Choroid plexus epithelial cell (primary cell): Measurements from ENCODE around the gene FRMD8.

Experiments
- DNase-seq: peaks from one replicate; pipeline ENCODE4 v3.0.0-alpha.2; 2010; ENCODE audit warnings: low read depth
- H3K4me3 ChIP-seq: 2 replicates; pipeline ENCODE4 v1.5.1; 2011; ENCODE audit warnings: low read depth, mild to moderate bottlenecking, control low read depth, low read length, moderate library complexity
- TF ChIP-seq, protein P1 (sequence below): conservative IDR thresholded peaks from 2 replicates; pipeline ENCODE4 v1.5.1; 2011; ENCODE audit warnings: low read depth, mild to moderate bottlenecking, control low read depth, inconsistent platforms, low read length, moderate library complexity

Gene FRMD8

DNA sequence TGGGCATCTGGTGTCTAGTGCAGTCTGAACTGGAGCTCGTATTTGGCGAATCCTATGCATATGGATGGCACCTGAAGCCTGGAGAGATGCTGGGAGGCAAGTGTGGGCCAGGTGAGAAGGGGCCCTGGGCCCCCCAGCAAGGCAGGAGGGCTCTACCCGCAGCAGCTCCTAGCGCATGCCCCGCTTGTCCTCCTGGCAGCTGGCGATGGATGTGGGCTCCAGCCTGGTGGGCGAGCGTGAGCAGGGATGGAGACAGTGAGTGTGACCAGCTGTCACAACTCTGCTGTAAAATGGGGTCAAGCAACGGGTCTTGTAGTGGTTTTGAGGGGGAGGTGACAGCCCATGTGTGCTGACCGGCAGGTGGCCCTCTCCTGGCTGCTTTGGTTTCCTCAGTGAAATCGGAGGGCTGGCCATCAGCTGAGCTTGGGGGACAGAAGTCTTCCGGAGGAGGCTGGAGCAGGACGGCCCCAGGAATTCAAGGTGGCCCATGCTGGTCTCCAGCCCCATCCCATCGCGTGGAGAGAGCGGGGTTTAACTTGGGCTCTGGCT lies 12.0 kb downstream of the FRMD8 start:
- DNase-seq: no peak
- TF ChIP-seq, protein P1, sequence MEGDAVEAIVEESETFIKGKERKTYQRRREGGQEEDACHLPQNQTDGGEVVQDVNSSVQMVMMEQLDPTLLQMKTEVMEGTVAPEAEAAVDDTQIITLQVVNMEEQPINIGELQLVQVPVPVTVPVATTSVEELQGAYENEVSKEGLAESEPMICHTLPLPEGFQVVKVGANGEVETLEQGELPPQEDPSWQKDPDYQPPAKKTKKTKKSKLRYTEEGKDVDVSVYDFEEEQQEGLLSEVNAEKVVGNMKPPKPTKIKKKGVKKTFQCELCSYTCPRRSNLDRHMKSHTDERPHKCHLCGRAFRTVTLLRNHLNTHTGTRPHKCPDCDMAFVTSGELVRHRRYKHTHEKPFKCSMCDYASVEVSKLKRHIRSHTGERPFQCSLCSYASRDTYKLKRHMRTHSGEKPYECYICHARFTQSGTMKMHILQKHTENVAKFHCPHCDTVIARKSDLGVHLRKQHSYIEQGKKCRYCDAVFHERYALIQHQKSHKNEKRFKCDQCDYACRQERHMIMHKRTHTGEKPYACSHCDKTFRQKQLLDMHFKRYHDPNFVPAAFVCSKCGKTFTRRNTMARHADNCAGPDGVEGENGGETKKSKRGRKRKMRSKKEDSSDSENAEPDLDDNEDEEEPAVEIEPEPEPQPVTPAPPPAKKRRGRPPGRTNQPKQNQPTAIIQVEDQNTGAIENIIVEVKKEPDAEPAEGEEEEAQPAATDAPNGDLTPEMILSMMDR: peak; percentile 16
- no peak overlapping the region for H3K4me3 ChIP-seq

DNA sequence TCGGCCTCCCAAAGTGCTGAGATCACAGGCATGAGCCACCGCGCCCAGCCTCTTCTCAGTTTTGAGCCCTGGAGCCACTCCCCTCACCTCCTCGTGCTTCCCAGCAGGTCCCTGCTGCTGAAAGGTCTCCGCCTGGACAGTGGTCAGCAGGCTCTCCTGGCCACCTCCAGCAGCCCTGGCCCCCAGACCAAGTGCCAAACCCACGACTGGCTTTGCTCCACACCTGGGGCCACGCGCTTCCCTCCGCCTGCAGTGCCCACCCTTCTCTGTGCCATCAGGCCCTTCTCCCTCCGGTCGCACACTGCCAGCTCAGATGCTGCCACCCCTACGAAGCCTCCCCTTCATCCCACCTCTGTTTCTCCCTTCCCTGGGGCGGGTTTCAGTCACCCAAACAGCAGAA lies 12.8 kb downstream of the FRMD8 start:
- TF ChIP-seq, protein P1: no peak
- no peak for DNase-seq
- no peak overlapping the region for H3K4me3 ChIP-seq

DNA sequence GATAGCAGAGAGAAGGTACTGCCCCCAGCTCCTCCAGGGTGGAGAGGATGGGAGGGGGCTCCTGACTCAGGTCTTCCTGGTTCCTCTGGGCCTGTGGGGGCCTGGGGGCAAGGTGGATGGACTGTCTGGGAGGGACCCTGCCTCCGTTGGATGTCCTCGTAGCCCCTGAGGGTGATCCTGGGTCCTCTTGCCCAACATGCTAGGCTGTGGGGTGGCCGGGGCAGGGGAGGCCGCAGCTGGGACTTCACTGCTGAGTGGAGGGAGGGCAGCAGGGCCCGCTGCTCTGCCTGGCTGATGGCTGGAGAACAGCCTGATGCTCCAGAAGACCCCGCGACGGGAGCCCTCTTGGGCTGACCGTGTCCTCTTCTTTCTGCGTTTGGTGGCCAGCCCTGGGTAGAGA lies 13.4 kb downstream of the FRMD8 start:
- TF ChIP-seq, protein P1: no peak
- no peak overlapping the region for H3K4me3 ChIP-seq
- no peak for DNase-seq

DNA sequence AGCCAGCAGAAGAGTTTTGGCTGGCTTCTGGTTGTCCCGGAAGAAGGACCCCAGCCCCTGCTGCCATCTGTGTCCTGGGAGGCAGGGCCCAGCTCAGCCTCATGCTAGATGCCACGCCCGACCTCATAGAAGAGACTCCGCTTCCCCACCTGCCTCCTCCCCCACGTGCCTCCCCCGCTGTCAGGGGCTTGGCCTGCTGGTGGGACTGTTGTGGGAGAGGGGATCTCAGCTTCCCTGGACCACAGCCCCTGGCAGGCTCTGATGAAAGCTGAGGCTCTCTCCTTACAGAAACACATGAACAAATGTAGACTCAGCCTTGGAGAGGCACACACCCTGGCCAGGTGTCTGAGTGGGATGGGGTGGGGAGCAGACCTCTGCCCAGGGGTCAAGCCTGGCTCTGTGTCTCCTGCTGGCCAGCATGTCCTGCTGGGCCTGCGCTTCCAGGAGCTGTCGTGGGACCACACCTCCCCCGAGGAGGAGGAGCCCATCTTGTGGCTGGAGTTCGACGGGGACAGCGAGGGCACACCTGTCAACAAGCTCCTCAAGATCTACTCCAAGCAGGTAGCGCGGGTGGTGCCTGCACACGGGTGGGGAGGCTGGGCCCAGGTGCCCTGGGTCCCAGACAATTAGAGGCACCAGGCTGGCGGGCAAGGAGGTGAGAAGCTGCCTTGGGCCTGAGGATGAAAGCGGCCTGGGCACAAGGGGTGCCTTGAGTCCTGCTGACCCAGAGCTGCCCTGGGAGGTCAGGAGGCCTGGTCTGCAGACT lies 14.1 kb downstream of the FRMD8 start:
- TF ChIP-seq, protein P1: no peak
- H3K4me3 ChIP-seq: no peak overlapping the region
- DNase-seq: no peak

DNA sequence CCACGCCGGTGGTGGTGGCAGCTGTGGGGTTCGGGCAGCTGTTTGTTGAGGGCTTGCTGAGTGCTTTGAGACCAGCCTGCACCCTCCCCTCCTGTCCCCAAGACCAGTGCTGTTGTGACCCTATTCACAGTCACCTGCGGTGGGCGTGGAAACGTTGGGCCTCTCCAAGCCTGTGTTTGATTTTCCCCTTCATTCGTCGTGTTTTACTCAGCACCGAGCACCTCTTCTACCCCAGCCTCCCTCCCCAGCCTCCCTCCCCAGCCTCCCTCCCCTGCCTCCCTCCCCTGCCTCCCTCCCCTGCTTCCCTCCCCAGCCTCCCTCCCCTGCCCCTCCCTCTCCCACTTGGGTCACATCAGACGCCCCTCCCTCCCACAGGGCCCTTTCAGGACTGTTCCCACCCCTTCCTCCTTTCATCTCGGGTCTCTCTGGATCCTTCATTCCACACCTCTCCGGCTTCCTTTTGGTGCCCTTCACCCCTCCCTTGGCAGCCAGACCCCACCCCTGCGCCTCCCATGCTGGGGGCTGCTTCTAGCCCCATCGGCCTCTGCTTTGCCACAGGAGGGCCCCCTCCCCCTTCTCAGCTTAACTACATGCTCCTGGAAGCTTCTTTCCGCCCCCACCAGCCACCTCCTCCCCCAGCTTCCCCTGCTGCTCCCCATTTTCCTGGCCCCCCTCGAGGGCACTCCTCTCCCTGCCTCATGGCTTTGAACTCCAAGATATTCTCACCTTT lies 14.8 kb downstream of the FRMD8 start:
- no peak for DNase-seq
- TF ChIP-seq, protein P1: no peak
- no peak overlapping the region for H3K4me3 ChIP-seq

DNA sequence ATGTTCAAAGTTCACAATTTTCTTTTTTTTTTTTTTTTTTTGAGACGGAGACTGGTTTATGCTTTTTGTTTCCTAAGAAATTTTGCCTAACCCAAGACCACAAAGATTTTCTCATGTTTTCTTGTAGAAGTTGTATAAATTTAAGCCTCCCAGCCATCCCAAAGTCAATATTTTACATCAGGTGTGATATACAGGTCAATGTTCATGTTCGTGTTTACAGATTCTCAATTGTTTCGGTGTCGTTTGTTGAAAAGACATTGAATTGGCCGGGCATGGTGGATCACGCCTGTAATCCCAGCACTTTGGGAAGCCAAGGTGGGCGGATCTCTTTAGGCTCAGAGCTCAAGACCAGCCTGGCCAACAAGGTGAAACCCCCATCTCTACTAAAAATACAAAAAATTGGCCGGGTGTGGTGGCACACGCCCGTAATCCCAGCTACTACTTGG lies 15.4 kb downstream of the FRMD8 start:
- H3K4me3 ChIP-seq: no peak overlapping the region
- TF ChIP-seq, protein P1: no peak
- no peak for DNase-seq
